Frontal cortex (tissue), 4 donors: Measurements from ENCODE around the gene SIX4. TPM values are rescaled to one million over a fixed set of nuclear protein-coding genes. Genes with fewer than 3 reads are reported as not detected.

ENCODE experiments used
- DNase-seq, 2 donors: peaks; one replicate each; pipeline ENCODE4 v3.0.0; 2012; ENCODE audit warnings: low spot score in 2 of 2
- FAIRE-seq: peaks from 2 replicates; lab custom pipeline; 2012; peaks lifted over from hg19 to GRCh38; lab: Jason Lieb, UNC
- total RNA-seq: library from RNA; depleted of rRNA; stranded (reverse); fragments of >200 nt; gene quantifications from one replicate; pipeline ENCODE4 v1.2.3, GENCODE V29; 2014
- donor health status: control.
- donor health status: control.
- donor health status: control.

SIX4 gene
- total RNA-seq, 1 donor from 2014 or later = 0.41 TPM

DNA sequence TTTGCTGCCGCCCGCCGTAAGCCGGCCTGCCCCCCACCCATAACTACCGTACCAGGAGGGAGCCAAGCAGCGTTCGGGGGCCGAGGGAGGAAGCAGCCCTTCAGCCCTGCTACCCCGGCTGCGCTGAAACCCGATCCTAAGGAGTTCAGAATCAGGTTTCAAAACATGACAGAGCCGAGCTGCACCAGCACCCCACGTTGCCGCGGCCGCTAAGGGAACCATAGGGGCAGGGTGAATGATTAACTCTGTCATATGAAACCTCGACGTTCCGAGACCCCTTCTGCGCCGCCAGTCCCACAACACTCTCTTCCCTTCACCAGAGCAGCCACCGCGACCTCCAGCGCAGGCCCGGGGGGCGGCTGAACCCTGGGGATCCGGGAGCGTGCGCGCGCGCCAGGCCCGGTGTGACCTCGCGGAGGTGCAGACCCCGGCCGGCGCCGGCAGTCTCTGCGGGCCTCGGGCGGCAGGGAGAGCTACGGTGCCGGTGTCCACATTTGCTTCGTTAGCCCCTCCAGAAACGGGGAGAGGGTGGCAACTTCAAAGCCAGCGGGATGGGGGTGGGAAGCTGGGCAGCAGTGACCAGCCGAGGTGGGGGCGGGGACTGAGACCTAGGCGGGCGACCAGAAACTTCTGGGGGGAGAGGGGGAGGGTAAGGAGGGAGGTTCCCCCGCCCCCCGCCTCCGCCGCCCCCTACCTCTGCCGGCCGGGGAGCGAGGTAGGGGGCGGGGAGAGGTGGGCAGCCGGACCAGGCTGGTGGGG is 1.6 kb downstream of the SIX4 start:
- no peak for FAIRE-seq
- peak; percentile 32 to 44 for DNase-seq

DNA sequence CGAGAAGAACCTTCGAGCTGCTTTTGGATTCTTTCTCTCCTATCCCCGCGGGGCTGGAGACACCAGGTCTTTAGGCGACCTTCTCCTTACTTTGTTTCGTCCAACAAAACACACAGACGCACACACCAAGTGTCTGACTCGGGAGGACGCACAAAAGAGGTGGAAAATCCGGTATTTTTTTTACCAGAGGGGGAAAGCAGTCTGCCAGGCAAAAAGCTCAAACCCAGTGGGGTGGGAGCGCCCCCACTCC is 2.1 kb downstream of the SIX4 start:
- FAIRE-seq (no peak), DNase-seq (no peak)

DNA sequence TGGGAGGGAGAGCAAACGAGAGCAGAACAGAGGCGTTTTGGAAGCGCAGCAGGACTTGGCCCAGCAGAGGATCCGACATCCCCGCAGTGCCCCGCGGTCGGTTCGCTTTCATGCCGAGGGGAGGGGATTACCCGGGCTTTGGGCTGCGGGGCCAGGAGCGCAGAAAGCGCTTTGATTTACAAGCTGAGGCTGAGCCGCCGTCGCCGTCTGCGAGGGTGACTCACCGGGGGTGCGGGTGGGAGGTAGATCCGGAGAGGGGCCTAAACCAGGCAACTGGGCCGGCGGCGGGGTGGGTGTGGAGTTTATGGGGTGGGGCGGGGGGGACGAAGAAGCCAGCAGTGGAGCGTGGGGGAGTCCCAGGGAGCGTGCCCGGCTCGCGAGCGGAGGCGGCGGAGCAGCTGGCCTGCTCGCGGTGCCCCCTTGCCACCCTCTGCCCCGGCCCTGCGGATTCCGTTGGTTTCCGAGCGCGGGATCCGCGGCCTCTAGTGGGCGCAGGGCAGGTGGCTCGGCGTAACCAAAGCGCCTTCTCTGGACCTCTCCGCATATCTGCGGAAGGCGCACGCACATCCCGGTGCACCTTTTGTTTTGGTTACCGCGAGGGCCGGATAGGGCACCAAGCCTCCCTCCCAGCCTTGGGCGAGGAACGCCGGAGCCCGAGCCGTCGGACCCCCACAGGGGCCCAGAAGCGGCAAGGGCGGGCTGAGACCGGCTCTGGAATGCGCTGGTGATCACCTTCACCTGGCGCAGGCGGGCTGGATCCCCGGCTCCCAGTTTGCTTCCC is 2.6 kb downstream of the SIX4 start:
- FAIRE-seq (no peak), DNase-seq (peak; percentile 27 to 49)

DNA sequence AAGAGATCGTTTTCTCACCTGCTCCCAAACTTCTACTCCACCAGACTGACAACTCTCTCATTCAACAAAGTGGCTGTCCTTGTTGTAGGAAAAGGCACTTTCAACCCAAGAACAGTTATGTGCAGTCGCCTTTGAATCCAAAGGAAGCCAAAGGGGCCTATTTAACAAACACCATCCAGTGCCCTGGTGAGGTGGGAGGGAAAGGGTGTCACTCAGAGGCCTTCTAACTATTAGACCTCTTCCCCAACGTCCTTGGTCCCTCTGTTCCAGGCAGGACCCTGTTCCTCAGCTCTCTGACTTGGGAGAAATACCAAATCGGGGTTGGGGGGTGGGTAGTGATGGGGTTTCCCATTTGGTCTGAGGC is 3.2 kb downstream of the SIX4 start:
- DNase-seq = no peak
- no peak for FAIRE-seq

- no peak for DNase-seq
- FAIRE-seq = no peak
Measured at GRCh38 chr14:60720391-60720790, 3.8 kb downstream of the SIX4 start.

DNA sequence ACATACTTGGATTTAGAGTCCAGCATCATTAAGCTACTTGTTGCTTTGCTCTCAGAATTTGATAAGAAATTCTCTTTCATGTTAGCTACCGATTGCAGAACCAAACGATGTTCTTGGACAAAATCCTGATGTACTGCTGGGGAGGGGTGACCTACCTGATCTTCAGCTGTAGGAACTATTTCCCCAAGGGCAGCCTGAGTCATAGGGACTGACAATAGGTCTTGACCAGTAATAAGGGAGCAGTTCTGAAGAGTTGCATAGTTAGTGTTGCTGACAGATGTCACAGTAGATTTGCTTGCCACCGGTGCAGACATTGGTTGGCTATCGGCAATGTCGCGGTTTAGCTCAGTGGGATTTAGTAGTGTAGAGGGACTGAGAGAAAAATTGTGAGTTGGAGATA is 10.6 kb downstream of the SIX4 start:
- FAIRE-seq (no peak), DNase-seq (no peak)

- DNase-seq (no peak), FAIRE-seq (no peak)
Measured at GRCh38 chr14:60710494-60710893, 13.7 kb downstream of the SIX4 start.

DNA sequence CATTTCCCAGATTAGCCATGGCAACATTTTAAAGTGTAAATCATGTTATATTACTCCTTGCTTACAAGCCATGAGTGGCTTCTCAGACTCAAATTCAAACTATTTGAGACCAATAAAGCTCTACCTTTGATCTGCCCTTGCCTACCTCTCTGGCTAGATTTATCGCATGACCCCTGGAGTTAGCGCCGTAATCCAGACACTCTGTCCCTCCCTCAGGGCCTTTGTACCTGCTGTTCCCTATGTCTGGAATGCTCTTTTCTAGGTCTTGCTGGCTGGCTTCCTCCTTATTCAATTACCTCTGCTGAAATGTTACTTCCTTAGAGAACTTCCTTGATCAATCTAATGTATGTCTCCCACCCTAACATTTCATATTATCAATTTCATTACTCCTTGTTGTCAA is 16.3 kb downstream of the SIX4 start:
- no peak for FAIRE-seq

GRCh38 chr14:60705100-60705499 is 19.1 kb downstream of the SIX4 start:
- no peak for DNase-seq
- no peak for FAIRE-seq

More for the DNA sequence above, 16.3 kb downstream of the SIX4 start:
- no peak for DNase-seq

GRCh38 chr14:60700598-60700997 is 23.6 kb downstream of the SIX4 start:
- DNase-seq = no peak
- FAIRE-seq = no peak

DNA sequence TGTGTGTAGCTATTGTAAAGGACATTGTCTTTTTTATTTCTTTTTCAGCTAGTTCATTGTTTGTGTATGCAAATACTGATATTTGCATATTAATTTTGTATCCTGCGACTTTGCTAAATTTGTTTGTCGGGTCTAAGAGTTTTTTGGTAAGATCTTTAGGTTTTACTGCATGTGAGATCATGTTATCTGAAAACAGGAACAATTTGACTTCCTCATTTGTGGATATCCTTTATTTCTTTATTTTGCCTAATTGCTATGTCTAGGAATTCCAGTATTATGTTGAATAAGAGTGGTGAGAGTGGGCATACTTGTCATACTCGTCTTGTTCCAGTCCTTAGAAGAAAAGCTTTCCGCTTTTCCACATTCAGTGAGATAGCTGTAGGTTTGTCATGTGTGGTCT is 28.8 kb downstream of the SIX4 start:
- FAIRE-seq (no peak), DNase-seq (no peak)

DNA sequence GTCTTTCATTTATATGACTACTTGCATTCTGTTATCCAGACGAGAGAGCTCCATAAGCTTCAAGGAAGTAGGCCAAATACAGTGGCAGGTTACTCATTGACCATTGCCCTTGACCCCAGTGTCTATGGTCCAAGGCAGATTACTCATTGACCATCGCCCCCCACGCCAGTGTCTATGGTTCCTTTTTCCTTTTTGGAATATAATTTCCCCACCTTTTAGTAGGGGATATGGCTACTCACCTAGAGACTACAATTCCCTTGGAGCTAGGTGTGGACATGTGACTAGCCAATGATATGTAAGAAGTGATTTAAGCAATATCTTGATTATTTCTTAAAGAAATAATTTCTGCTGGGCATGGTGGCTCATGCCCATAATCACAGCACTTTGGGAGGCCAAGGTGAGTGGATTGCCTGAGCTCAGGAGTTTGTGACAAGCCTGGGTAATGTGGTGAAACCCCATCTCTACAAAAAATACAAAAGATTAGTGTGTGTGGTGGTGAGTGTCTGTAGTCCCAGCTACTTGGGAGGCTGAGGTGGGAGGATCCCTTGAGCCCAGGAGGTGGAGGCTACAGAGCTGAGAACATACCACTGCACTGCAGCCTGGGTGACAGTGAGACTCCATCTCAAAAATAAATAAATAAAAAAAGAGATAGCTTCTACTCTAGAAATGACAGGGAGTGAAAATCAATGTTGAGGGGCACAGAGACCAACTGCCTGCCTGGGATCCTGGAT is 32.6 kb downstream of the SIX4 start:
- no peak for DNase-seq
- no peak for FAIRE-seq

DNA sequence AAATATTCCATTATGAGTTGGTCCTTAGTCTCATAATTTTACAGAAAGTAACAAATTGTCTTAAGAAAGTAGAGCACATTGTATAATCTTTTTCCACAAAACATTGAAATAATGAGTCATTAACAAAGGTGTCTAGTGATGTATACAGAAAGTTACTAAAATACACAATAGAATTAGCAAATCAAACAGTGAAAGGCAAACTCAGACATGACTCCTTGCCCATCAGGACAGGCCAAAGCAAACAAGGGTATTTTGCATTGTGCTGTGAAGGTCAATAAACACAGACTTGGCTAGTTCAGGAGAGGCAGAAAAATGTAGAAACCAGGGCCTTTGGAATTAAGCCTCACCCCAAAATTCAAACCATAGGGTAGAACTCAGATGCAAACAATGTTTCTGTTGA is 37.3 kb downstream of the SIX4 start:
- FAIRE-seq (no peak), DNase-seq (no peak)

DNA sequence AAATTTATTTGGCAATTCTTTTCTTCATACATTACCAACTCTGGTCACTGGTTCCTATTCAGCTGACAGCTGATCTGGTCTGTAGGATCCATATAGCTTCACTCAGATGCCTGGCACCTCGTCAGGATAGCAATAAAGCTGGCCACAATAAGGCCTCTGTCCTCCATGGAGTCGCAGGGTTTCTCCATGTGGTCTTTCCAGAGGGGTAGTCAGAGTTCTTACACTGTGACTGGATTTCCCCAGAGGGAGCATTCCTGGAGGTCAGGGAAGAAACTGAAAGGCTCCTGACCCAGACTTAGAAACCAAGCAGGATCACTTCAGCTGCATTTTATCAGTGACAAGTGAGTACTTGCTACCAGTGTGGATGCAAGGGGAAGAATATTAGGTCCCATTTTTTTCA is 39.9 kb downstream of the SIX4 start:
- FAIRE-seq = no peak
- DNase-seq = no peak

DNA sequence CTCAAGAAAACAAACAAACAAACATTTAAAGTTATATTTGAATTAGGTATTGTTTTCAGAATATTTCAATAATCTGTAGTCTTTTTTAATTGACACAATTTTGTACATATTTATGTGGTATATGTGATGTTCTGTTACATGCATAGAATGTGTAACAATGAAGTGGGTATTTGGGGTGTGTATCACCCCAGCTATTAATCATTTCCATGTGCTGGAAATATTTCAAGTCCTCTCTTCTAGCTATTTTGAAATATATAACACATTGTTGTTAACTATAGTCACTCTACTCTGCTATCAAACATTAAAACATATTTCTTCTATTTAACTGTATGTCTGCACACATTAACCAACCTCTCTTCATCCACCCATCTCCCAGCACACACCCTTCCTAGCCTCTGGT is 42.9 kb downstream of the SIX4 start:
- FAIRE-seq (no peak), DNase-seq (no peak)

DNA sequence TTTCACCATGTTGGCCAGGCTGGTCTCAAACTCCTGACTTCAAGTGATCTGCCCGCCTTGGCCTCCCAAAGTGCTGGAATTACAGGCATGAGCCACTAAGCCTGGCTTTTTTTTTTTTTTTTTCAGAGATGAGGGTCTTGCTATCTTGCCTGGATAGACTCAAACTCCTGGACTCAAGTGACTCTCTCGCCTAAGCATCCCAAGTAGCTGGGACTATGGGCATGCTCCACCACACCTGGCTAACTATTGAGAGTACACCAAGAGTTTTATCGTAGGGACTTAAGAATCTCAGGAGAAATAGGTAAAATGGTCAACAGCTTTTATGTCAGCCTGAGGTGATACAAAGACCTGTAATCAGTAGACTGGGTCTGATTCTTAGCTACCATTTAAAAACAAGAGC is 43.6 kb downstream of the SIX4 start:
- FAIRE-seq = no peak
- no peak for DNase-seq

DNA sequence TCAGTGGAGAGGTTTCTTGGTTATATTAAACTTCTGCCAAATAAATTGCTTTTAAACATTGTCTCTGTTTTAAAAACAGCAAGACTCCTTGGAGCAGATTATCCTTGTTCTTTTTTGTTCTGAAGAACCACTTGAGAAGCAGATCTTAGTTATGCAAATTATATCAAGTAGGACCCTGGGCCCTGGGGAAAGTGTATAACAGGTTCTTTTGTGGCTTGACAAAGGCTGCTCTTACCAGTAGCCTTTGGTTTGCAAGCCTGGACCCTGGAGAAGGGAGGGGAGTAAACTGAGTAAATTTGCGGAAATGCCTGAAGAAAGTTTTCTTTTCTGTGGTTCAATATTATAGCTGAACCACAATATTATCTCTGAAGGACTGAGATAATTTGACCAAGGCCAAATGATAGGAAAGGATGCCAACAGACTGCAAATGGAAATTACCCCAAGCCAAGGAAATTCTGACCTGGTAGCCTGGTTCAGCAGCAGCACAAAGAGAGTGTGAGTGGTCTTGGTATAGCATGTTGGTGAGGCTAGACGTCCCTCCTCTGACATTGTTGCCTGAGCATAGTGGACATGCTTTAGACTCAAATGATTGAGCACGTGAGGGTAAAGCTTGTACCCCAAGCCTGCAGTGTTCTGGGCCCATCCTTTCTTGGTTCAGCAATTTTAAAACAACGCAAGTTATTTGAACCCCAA is 44.4 kb downstream of the SIX4 start:
- DNase-seq = no peak
- no peak for FAIRE-seq

- DNase-seq (no peak), FAIRE-seq (no peak)
Measured at GRCh38 chr14:60677701-60678100, 46.5 kb downstream of the SIX4 start.

DNA sequence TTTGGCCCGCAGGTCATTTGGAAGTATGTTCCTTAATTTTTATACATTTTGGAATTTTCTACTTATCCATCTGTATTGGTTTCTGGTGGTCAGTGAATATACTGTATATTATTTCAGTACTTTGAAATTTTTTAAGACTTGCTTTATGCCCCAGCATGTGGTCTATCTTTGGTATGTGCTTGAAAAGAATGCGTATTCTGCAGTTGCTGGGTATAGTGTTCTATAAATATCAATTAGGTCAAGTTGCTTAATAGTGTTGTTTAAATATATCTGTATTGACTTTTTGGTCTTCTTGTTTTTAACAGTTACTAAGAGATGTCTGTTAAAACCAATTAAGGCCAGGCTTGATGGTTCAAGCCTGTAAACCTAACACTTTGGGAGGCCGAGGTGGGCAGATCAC is 53.2 kb downstream of the SIX4 start:
- DNase-seq = no peak
- no peak for FAIRE-seq

GRCh38 chr14:60668431-60669112 is 55.6 kb downstream of the SIX4 start:
- no peak for FAIRE-seq

More at GRCh38 chr14:60668431-60669112, 55.6 kb downstream of the SIX4 start:
- no peak for DNase-seq
